ENCODE measurements around the gene RAB27B.

RAB27B gene

GRCh38 chr18:54910161-54910919 lies 82.1 kb downstream of the RAB27B start:
- no peak for DNase-seq (ENCODE audit: low read depth)

- DNase-seq (ENCODE audit: low read depth) = no peak
These were observed 83.3 kb downstream of the RAB27B start for GRCh38 chr18:54911551-54911950.

DNA sequence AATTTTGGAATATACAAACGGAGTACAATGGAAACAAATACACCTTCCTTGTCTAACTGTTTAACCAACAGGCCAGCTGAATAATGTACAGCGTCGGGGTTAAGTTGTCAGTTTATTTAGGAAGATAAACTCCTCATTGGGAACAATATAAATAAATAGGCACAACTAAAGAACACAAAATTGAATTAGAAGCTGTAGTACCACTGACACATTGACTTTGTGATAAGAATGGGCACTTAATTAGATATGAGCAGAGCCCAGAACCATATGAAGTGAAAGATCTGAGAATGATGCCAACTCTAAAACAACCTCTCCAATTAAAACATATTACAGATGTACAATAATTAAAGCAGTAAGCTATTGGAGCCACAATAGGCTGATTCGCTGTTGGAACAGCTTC lies 86.5 kb downstream of the RAB27B start:
- DNase-seq (ENCODE audit: low read depth) = no peak

DNA sequence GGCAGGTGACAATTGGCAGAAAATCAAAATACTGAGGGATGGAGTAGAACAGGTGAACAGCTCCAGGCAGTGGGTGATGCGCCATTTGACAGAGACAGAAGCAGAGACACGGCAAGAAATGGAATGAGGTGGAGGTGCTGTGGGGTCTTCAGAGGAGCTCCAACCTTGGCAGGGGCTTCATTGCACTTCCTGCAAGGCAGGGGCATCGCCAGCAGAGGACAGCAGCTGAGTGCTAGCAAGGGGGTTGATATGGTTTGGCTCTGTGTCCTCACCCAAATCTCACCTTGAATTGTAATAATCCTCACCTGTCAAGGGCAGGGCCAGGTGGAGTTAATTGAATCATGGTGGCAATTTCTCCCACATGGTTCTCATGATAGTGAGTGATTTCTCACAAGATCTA lies 88.2 kb downstream of the RAB27B start:
- DNase-seq (ENCODE audit: low read depth) = no peak

- DNase-seq (ENCODE audit: low read depth) = no peak
These were observed 89.8 kb downstream of the RAB27B start for GRCh38 chr18:54918060-54918459.

DNA sequence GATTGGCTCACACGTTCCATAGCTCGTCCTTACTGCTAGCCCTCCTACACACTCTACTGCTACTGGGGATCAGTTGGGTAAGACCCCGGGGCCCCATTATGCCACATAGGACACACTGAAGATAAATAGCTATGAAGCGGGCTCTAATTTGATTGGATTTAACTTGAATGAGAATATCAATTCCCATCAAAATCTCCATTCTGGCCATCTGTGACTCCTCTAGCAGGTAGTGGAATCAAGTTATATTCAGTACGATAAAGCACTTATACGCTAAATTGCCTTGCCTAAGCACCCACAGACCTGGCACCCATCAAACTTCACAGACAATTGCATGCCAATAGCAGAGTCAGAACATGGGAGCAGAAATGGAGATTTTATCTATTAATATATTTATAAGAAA lies 91.1 kb downstream of the RAB27B start:
- DNase-seq (ENCODE audit: low read depth) = no peak

- no peak for DNase-seq (ENCODE audit: low read depth)
These were observed 95.2 kb downstream of the RAB27B start for GRCh38 chr18:54923339-54923956.

GRCh38 chr18:54924948-54925347 lies 96.7 kb downstream of the RAB27B start:
- no peak for DNase-seq (ENCODE audit: low read depth)

DNA sequence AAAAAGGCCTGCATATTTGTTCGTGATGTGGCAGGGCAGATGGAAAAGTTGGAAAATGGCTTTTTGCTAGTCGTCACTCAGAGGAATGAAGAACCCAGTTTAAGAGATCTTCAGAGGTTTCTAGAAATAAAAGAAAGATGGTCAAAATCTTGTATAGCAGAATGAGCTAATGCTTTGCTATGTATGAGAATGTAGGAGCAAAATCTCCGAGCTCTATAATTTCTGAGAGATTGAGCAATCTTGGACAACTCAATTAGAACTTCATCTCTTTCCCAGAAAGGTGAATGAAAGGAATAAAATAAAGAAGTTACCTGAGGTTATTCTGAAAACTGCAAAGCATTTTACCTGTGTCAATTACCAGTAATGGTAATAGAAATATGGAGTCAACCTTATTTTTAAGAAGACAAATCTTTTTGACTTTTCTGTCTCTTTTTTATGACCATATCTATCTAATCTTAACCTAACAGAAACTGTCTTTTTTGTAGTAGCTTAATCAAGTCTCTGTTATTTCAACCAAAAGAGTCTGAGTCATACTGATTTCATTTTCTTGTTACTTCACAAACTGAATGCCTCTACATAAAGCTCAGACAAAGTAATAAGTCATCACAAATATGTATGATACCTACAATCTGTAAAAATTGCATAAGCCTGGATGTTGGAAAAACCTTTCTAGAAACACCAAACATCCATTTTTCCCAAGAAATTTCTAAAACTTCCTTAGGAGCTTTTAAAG lies 98.5 kb downstream of the RAB27B start:
- no peak for DNase-seq (ENCODE audit: low read depth)

- DNase-seq (ENCODE audit: low read depth) = no peak
These were observed 100.0 kb downstream of the RAB27B start for GRCh38 chr18:54928236-54928635.

DNA sequence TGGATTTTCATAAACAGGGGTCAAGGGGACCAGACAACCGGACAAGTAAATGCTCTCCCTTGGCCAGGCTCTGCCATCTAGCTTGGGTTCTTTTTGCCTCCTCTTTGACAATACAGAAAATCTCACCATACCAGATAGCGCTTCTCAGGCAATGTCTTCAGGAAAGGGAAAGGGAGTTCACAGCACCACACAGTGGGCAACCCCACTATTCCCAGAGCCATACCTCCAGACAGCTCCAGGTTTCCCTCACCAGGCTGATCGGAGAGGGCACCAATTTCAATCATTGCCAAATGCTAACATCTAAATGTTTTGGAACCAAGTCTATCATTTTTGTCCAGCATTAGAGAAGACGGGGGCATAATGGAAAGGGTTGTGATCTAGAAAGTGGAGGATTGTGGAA lies 102.9 kb downstream of the RAB27B start:
- no peak for DNase-seq (ENCODE audit: low read depth)

GRCh38 chr18:54932472-54932871 lies 104.2 kb downstream of the RAB27B start:
- DNase-seq (ENCODE audit: low read depth) = no peak

DNA sequence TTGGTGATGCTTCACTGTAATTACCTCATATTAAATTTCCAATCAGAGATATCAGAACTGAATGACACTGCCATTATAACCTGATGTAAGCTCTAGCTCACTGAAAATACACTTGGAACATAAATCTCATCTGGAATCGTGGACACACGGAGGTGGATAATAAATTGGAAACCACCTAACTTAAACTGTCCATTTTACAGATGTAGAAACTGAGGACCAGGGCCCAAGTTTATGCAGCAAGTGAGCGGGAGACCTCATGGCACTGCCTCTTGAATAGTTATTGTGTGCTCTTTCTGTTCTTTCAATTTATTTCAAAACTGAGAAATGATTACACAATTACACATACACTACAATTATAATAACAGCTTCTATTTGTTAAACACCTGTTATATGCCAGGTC lies 110.2 kb downstream of the RAB27B start:
- DNase-seq (ENCODE audit: low read depth) = no peak

DNA sequence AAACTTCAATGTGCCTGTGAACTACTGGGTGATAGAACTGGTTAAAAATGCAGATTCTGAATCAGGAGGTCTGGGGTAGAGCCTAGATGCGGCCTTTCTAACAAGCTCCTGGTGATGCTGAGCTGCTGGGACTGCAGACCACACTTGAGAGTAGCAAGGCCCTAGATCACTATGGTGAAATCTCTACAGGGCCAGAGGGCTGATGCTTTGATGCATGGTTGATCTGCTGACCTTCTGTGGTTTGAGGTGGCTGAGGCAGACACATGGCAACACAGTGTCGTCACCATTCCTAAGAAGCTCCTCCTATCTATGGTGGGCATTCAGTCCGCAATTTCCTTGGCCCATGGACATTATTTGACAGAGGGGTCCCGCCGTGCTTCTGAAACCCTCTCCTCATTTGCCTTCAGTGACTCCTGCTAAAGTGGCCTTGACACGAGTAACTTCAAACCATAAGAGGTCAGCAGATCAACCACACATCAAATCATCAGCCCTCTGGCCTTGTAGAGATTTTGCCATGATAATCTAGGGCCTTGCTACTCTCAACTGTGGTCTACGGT lies 111.2 kb downstream of the RAB27B start:
- no peak for DNase-seq (ENCODE audit: low read depth)

- DNase-seq (ENCODE audit: low read depth) = no peak
These were observed 113.9 kb downstream of the RAB27B start for GRCh38 chr18:54942144-54942543.

DNA sequence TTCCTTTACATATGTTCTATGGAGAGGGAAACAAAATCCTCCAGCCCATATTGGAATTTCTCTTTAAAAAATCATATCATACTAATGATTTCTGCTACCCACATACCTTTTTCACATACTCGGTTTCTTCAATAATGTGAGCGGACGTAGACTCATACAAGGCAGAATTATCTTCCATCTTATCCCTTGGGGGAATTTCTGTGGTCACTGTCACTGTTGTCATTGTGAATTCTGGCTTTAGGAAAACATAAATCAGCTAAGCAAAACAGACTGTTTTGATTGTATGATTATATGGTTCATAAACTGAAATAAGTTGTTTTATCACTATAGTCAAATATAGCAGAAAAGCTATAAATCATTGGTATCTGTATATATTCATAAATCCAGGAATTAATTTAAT lies 114.3 kb downstream of the RAB27B start:
- DNase-seq (ENCODE audit: low read depth) = no peak
